NCI-H446 treated with DMSO at 0.1 percent for 48 hours (cell line): Measurements from ENCODE around the gene HCRTR1.

Source experiments
- DNase-seq: peaks from one replicate; lab custom pipeline; 2025; lab: John Stamatoyannopoulos, UW

The HCRTR1 gene

DNA sequence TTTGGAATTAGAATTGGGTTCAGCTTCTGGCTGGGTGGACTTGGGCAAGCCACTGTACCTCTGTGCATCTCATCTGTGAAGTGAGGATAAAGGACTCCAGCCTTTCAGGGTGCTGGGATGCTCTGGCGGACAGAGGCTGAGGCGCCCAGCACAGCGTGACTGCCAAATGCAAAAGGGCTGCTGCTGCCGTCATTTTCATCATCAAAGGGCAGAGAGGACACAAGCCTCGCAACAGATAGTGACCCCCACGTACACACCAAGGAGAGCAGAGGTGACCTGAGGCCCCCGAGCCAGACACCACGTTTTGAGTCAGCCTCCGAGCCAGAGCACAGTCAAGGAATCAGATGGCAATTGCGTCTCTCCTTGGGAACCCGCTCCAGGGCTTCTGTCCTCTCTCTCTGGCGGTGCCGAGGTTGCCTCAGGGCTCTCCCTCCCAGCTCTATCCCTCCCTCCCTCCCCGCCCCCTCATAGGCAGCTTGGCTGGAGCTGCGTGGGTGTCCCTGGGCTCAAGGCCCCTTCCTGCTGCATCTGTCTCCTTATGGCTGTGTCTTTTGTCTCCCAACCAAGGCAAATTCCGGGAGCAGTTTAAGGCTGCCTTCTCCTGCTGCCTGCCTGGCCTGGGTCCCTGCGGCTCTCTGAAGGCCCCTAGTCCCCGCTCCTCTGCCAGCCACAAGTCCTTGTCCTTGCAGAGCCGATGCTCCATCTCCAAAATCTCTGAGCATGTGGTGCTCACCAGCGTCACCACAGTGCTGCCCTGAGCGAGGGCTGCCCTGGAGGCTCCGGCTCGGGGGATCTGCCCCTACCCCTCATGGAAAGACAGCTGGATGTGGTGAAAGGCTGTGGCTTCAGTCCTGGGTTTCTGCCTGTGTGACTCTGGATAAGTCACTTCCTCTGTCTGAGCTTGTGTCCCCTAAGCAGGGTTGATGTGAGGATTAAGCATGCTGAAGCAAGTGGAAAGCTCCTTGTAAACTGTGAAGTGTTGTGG lies 9.0 kb downstream of the HCRTR1 start:
- peak; percentile 52 for DNase-seq

DNA sequence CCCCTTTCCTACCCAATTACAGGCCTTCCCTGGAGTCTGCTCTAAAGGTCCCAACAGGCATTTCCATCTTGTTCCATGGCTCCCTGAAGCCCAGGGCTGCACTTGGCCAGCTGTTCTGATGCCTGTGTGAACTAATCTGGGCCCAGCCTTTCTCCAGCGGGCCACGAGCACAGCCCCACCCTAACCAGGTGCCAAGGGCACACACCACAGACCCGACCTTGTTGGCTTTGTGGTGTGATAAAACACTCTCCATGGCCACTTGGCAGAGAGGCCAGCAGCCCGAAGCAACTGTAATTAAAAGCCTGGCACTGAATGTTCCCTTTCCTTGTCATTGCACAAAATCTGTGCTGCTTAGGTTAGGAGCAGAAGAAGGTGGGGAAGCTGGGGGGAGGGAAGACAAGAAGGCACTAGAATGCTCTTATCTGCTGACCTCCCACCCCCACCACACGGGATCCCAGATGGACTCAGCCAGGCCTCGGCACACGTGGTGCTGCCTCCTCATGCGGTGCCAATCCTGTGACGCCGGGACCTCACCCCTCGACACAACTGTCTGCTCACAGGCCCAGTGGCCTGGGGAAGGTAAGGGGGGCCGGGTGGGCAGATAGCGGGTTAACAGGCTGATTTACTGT lies 9.9 kb downstream of the HCRTR1 start:
- peak; percentile 78 for DNase-seq

GRCh38 chr1:31627930-31628559 lies 10.6 kb downstream of the HCRTR1 start:
- DNase-seq, result peak; percentile 96

GRCh38 chr1:31628931-31629556 lies 11.6 kb downstream of the HCRTR1 start:
- DNase-seq, result no peak

DNA sequence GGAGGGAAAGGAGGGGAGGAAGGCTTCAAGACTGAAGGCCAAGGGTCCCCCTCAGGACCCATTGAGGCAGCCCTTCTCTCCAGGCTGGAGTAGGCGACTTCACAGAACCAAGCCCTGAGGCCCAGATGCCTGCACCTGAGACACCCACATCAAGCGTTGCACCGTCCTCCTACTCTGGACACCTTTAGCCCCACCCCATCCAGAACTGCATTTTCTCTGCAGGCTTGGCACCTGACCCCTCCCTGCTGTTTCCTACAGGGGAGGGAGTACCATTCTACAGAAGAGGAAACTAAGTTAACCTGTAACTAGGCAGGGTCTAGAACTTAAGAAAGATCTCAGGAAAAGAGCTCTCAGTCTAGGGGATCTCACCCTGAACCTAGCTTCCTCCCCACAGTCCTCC lies 15.2 kb downstream of the HCRTR1 start:
- no peak for DNase-seq

- DNase-seq, result no peak
Observed at GRCh38 chr1:31633117-31633516, 15.6 kb downstream of the HCRTR1 start.

GRCh38 chr1:31637915-31638673 lies 20.6 kb downstream of the HCRTR1 start:
- DNase-seq, result no peak

GRCh38 chr1:31639543-31639942 lies 22.1 kb downstream of the HCRTR1 start:
- DNase-seq, result no peak

- no peak for DNase-seq
Observed at GRCh38 chr1:31640179-31640578, 22.7 kb downstream of the HCRTR1 start.

DNA sequence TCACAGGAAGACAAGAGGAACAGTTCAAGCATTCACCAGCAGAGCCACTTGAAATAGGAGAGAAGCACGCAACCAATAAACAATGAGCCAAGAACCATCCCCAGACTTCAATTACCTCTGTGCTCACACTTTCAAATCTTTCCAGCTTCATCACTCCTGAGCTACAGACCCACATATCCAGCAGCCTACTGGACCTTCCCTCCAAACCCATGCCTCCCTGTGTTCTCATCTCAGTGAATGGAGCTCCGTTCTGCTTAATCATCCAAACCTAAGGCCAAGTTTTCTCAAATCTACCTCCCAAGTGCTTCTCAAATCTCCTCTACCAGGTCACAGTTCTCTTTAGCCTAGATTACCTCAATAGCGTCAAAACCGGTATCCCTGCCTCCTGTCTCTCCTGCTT lies 23.5 kb downstream of the HCRTR1 start:
- no peak for DNase-seq

DNA sequence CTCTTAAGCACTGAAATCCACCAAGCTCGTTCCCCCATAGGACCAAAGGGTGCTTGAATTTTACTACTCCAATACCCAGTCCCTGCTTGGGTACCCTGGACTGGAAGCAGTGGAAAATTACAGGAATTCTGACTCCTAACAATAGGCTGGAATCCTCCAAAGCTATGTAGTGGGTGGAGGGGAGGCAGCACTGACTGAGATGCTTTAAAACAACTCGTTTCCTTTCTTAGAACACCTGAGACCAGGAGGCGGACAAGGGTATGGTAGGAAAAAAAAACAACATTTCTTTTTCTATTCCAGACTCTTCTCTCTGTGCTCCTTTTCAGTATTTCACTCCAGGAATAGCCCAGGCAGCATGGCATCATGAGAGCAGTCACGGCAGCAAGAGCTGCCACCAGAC lies 24.9 kb downstream of the HCRTR1 start:
- DNase-seq, result no peak

DNA sequence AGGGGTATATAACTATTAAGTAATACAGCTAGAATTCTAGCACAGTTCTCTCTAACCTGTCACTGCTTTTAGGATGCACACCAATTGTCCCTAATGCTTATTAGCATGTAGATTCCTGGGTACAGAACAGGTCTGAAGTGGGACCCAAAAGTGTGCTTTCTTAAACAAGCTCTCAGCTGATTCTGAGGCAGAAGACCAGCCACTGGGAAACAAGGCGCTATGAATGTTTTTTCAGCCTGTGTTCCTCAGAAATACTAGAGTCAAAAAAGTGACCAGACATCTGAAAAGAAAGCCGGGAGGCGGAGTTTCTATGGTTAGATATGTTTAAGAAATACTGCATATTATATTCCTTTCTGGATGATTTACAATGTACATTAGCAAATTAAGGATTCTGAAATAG lies 25.4 kb downstream of the HCRTR1 start:
- DNase-seq, result no peak

DNA sequence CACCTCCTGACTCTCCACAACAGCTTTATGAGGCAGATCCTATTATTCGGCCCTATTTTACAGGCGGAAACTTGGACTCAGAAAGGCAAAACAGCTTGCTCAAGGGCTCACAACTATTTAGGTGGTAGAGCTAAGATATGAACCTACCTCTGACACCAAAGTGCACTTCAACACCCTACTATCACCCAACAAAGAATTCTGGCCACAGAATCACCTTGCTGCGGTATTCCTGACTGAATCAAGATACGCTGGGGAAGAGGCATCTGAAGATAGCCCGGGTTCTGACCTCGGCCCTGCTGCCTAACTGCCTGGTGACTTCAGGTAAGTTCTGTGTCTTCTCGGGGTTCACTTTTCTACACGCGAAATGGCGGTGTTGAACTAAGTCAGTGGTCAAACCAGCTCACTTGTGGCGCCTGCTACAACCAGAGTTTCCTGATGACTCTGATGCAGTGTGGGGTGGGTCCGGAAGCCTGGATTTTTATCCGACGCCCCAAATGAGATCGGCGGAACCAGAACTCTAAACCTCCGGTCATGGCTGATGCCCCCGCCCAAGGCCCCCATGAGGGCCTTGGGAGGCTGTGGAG lies 26.6 kb downstream of the HCRTR1 start:
- no peak for DNase-seq

DNA sequence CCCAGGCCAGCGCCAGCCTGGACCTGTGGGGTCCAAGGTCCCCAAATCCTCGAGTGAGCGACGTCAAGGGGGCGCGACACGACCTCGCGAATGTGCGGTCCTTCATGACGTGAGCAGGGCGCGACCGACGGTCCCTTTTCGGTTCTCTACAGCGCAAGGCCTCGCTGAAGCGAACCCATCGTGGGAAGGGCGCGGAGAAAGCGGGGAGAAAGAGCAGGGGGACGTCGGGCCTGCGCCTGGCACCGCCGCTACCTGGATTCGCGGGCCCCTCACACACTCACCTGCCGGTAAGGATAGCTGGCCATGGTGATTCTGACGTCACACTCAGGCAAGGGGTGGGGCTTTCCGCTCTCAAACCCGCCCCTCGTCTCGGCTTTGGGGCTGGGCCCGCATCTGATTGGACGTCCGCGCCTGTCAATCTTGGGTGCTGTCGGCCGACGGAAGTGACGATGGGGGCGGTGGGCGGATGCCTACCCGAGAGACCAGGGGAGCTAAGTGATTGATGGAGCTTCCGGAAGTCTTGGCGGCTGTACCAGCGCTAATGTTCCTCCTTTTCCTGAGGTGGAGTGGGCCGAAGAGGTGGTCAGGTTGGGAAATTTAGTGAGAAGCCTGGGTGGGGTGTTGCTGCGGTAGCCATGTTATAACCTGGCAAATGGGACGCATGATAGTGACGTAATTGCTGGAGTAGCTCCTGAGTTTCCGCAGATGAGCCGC lies 27.2 kb downstream of the HCRTR1 start, which contains the start of gene PEF1:
TSS of gene PEF1 (minus strand) at position 317 of the 714 bp plus-strand sequence. CDS start at position 305, 12 bp downstream.
- DNase-seq, result peak; percentile 99

GRCh38 chr1:31645274-31645568 lies 27.7 kb downstream of the HCRTR1 start:
- no peak for DNase-seq

- no peak for DNase-seq
Observed at GRCh38 chr1:31646259-31646960, 28.9 kb downstream of the HCRTR1 start.

DNA sequence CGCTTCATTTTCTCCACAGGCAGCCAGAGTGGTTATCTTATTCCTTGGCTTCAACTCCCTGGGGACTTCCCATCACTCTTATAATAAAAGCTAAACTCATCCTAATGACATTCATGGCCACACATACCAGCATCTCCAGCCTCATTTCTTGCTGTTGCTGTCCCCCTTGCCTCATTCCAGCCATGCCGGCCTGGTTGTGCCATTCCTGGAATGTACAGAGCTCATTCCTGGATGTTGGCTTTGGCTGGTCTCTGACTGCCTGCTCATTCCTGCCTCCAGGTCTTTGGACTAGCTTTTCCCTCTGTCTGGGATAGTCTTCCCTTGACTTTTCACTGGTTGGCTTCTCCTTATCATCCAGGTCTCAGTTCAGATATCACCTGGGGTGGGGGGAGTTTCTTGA lies 29.6 kb downstream of the HCRTR1 start:
- no peak for DNase-seq

DNA sequence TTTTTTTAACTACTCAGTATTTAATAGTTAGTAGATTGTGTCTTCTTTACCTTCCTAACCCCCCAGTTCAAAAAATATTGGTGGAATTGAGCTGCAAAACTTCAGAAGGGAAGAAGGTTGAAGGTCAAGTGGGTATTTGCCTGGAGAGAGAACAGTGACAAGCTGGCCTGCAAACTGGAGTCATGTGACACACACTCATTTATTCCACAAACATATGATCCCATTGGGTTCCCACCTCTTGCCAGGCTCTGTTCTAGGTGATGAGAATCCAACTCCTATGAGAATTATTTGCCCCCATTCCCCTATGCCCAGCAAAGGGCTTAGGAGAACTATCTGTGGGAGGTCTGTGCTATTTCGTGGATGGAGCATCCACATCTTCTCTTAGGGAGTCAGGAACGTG lies 30.7 kb downstream of the HCRTR1 start:
- DNase-seq, result no peak

DNA sequence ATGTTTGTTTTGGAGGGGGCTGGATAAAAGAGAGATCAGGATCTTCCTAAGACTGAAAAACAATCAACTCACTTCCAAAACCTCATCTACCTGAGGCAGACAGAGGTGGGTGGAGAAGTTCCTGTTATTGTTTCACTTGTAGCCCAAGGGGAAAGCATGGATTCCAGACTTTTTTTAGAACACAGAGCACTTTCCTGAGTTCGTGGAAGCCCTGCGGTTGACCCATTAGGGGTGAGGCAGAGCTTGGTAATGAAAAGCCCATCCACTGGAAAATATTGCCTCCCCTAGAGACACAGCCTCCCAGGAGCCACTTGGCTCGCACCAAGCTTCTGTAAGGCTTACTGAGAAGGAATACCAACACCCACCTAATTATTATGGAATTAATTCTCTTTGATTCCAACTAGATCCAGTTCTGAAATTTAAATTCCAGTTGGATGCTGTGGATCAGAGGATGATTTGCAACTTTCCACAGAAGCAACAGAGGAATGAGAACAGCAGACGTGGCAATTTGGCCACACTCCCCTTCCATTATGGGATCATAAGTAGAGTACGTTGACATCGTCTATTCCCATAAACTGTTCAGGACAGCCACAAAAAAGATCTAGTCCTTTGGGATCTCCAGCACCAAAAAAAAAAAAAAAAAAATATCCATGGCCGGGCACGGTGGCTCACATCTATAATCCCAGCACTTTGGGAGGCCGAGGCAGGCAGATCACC lies 31.3 kb downstream of the HCRTR1 start:
- DNase-seq, result no peak
